HFFc6 (cell line): ENCODE measurements around the gene USP32. TPM values are rescaled to one million over a fixed set of nuclear protein-coding genes. Genes with fewer than 3 reads are reported as not detected.
"Not testable (repeated sequence)": the region's sequence is repeated elsewhere in the genome, so short reads cannot be mapped to it uniquely, and the experiment has no call there.

Experiments used
- DNase-seq: peaks from one replicate; pipeline ENCODE4 v3.0.0-alpha.2; 2018
- H3K27ac Mint-ChIP-seq: 2 replicates; pipeline ENCODE4 v1.8.0; 2020; ENCODE audit warnings: mild to moderate bottlenecking, mixed read lengths
- H3K27me3 Mint-ChIP-seq: 2 replicates; pipeline ENCODE4 v1.8.0; 2021; ENCODE audit warnings: mild to moderate bottlenecking, moderate library complexity, mixed read lengths; ENCODE audit not compliant: insufficient read depth
- H3K36me3 Mint-ChIP-seq: 2 replicates; pipeline ENCODE4 v1.8.0; 2021; ENCODE audit warnings: low read depth, mixed read lengths
- H3K4me1 Mint-ChIP-seq: 2 replicates; pipeline ENCODE4 v1.8.0; 2020; ENCODE audit warnings: low read depth, mixed read lengths
- H3K4me3 Mint-ChIP-seq: 2 replicates; pipeline ENCODE4 v1.8.0; 2020; ENCODE audit warnings: mild to moderate bottlenecking, moderate library complexity, mixed read lengths
- H3K9me3 Mint-ChIP-seq: 2 replicates; pipeline ENCODE4 v1.8.0; 2020; ENCODE audit warnings: mild to moderate bottlenecking, mixed read lengths
- total RNA-seq, 6 experiments: library from RNA; stranded (reverse); fragmentation: NEBNext Ultra II Directional; extraction: Animal tissue kit (Norgen Biotek cat#: 25700); gene quantifications; 2 replicates in 1 of 6; 3 replicates in 5 of 6; pipeline ENCODE4 v1.2.3, GENCODE V29; 2021
- TF ChIP-seq, protein P1 (sequence below): fragments of 200-600 bp; sonication (generic); IDR thresholded peaks from 2 replicates; pipeline ENCODE4 v1.5.0; 2021; ENCODE audit warnings: antibody characterized with exemption, mild to moderate bottlenecking

The USP32 gene
- total RNA-seq, 6 experiments from 2014 or later, result 46.7 to 57.3 (median 51.7) TPM

DNA sequence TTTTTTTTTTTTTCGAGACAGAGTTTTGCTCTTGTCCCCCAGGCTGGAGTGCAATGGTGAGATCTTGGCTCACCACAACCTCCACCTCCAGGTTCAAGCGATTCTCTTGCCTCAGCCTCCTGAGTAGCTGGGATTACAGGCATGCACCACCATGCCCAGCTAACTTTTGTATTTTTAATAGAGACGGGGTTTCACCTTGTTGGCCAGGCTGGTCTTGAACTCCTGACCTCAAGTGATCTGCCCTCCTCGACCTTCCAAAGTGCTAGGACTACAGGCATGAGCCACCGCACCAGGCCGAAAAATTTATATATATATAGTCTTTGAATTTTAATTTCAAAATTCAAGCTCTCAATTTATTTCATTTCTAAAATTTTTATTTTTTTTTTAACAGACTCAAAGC is 36.6 kb upstream of the USP32 start:
- peaks cover 12% of the 10 kb centered on the region for H3K9me3 Mint-ChIP-seq
- DNase-seq, H3K36me3 Mint-ChIP-seq, H3K27ac Mint-ChIP-seq, H3K4me3 Mint-ChIP-seq, H3K4me1 Mint-ChIP-seq: not testable (repeated sequence)
- H3K27me3 Mint-ChIP-seq, result peaks cover 12% of the 10 kb centered on the region

DNA sequence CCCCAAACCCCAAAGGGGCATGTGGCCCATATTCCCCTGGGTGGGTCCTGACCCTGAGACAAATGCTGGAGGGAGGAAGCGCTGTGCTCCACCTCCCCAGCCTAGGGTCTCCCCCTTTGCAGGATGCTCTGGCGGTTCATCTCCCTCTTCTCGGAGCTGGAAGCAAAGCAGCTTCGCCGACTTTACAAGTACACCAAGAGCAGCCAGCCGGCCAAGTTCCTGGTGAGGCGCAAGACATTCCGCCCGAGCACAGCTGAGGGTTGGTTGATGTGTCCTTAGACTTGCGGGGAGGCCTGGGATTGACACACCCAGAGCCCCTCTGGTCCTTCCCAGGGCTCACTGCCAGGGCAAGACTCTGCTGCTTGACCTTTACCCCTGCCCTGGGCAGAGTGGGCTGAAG is 34.7 kb upstream of the USP32 start:
- Mint-ChIP-seq H3K4me1 (no peaks in the 10 kb centered on the region), H3K27me3 (peaks cover 5% of the 10 kb centered on the region), H3K36me3 (no peaks in the 10 kb centered on the region), H3K4me3 (no peak overlapping the region), H3K27ac (no peak overlapping the region), H3K9me3 (no peaks in the 10 kb centered on the region)
- TF ChIP-seq, protein P1, sequence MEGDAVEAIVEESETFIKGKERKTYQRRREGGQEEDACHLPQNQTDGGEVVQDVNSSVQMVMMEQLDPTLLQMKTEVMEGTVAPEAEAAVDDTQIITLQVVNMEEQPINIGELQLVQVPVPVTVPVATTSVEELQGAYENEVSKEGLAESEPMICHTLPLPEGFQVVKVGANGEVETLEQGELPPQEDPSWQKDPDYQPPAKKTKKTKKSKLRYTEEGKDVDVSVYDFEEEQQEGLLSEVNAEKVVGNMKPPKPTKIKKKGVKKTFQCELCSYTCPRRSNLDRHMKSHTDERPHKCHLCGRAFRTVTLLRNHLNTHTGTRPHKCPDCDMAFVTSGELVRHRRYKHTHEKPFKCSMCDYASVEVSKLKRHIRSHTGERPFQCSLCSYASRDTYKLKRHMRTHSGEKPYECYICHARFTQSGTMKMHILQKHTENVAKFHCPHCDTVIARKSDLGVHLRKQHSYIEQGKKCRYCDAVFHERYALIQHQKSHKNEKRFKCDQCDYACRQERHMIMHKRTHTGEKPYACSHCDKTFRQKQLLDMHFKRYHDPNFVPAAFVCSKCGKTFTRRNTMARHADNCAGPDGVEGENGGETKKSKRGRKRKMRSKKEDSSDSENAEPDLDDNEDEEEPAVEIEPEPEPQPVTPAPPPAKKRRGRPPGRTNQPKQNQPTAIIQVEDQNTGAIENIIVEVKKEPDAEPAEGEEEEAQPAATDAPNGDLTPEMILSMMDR, result no peak
- DNase-seq, result no peak

DNA sequence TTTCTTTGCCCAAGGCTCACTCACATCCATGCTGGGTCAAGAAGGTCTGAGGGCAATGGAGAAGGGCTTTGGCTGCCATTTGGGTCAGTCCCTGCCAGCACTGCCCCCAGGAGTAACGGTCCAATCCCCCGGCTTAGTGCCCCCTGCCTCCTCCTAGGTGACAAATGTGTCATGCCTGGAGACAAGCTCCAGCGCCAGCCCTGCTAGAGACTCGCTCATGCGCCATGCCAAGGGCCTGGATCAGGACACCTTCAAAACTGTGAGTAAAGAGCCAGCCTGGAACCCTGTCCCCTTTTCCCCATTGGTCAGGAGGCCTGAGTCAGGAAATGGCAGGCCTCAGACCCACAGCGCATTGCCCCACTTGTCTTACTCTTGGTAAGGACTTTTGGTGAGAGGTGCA is 33.7 kb upstream of the USP32 start:
- TF ChIP-seq, protein P1, result no peak
- Mint-ChIP-seq H3K9me3 (no peaks in the 10 kb centered on the region), H3K27ac (no peak overlapping the region), H3K27me3 (peaks cover 3% of the 10 kb centered on the region), H3K4me3 (no peak overlapping the region), H3K4me1 (peaks cover 6% of the 10 kb centered on the region), H3K36me3 (no peaks in the 10 kb centered on the region)
- DNase-seq, result no peak

DNA sequence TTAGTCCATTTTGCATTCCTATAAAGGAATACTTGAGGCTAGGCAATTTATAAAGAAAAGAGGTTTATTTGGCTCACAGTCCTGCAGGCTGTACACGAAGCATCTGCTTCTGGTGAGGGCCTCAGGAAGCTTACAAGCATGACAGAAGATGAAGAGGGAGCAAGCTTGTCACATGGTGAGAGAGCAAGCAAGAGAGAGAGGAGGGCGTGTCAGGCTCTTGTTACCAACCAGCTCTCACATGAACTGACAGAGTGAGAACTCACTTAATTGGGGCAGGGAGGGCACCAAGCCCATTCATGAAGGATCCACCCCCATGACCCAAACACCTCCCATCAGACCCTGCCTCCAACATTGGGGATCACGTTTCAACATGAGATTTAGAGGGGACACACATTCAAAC is 31.9 kb upstream of the USP32 start:
- H3K36me3 Mint-ChIP-seq, result no peaks in the 10 kb centered on the region
- no peak for DNase-seq
- peaks cover 3% of the 10 kb centered on the region for H3K27me3 Mint-ChIP-seq
- no peak overlapping the region for H3K4me3 Mint-ChIP-seq
- TF ChIP-seq, protein P1, result no peak
- H3K27ac Mint-ChIP-seq, result no peak overlapping the region
- no peaks in the 10 kb centered on the region for H3K9me3 Mint-ChIP-seq
- peaks cover 6% of the 10 kb centered on the region for H3K4me1 Mint-ChIP-seq

DNA sequence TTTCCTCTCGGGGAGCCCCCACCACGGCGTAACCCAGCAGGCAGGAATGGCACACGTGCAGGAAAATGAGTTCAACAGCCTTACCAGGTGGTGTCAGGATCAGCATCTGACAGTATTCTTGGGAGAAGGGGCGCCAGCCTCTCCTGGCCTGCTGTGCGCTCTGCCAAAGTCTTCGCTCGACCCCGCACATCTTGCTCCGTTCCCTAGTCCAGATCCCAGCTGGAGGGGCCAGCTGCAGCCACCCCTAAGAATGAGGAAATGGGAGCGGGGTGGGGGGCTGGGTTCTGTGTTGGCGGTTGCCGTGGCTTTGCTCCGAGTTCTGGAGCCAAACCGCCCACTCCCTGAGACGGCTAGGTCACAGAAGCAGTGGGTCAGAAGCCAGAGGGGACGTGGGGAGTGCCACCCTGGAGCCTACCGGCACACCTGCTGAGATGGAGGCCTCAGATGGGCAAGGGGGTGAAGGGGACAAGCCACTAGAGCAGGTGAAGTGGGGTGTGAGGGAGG is 30.3 kb upstream of the USP32 start, which contains the start of gene CHCT1:
Gene CHCT1 (plus strand): TSS at position 328 of the 504 bp plus-strand sequence. CDS start 104 bp downstream, at position 432.
- Mint-ChIP-seq H3K9me3 (no peaks in the 10 kb centered on the region), H3K4me1 (peaks cover 6% of the 10 kb centered on the region), H3K36me3 (no peaks in the 10 kb centered on the region), H3K4me3 (peak within 1 kb of the TSS; percentile 68; the same call in 1 of the 2 replicates), H3K27ac (no peak within 1 kb of the TSS; the same call in 1 of the 2 replicates), H3K27me3 (peaks cover 2% of the 10 kb centered on the region)
- TF ChIP-seq, protein P1, result no peak
- DNase-seq, result no peak

DNA sequence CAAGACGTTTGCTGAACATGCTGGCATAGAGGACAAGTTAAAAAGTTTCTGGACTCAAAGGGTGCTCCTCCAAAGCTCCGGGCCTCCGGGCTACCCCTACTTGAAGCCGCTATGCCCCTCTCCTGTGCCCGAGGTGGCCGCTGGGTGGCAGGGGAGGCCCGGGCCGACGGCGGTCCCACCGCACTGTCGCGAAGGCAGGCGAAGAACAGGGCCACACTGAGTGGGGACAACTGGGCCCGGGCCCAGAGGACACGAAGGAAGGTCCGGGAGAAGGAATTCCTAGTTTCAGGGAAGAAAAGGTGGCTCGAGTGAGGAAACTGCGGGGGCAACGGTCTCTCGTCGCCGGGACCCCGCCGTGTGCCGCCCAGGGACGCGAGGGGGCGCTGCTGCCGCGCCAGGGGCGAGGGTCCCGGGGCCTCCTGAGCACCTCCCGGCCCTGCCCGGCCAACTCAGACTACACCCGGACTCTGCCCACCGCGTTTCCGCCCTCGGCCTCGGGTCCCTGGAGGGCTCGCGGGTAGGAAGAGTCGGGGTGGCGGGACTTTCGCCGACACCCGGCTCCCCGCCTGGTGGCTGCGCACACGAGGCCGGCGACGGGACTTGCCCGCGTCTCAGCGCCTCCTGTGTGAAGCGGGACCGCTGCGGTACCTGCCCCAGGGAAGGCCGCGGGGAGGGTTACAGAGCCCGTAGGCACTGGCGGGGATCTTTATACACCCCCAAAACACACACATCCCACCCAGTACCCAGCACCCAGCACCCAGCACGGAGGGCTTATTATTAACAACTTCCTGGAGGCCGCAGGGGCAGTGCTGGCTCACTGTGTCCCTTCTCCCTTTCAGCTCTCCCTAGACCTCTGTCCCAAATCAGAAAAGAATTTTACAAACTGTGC is 29.6 kb upstream of the USP32 start:
- no peak for DNase-seq
- peaks cover 2% of the 10 kb centered on the region; the same call in 1 of the 2 replicates for H3K27me3 Mint-ChIP-seq
- no peak overlapping the region; the same call in 1 of the 2 replicates for H3K27ac Mint-ChIP-seq
- peaks cover 6% of the 10 kb centered on the region for H3K4me1 Mint-ChIP-seq
- no peaks in the 10 kb centered on the region for H3K9me3 Mint-ChIP-seq
- peak overlapping the region; percentile 68 for H3K4me3 Mint-ChIP-seq
- TF ChIP-seq, protein P1, result peak; percentile 81
- H3K36me3 Mint-ChIP-seq, result no peaks in the 10 kb centered on the region

DNA sequence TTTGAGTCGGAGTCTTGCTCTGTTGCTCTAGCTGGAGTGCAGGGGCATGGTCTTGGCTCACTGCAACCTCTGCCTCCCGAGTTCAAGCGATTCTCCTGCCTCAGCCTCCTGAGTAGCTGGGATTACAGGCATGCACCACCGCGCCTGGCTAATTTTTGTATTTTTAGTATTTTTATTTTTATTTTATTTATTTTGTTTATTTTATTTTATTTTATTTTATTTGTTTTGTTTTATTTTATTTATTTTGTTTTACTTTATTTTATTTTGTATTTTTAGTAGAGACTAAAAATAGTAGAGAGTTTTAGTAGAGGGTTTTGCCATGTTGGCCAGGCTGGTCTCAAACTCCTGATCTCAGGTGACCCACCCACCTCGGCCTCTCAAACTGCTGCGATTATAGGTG is 27.9 kb upstream of the USP32 start:
- DNase-seq, H3K27ac Mint-ChIP-seq, H3K27me3 Mint-ChIP-seq, H3K36me3 Mint-ChIP-seq, H3K4me1 Mint-ChIP-seq, H3K9me3 Mint-ChIP-seq, H3K4me3 Mint-ChIP-seq: not testable (repeated sequence)

DNA sequence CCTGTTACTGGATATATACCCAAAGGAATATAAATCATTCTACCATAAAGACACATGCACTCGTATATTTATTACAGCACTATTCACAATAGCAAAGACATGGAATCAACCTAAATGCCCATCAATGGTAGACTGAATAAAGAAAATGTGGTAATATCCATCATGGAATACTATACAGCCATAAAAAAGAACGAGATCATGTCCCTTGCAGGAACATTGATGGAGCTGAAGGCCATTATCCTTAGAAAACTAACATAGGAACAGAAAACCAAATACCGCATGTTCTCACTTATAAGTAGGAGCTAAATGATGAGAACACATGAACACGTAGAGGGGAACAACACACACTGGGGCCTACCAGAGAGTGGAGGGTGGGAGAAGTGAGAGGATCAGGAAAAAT is 27.1 kb upstream of the USP32 start:
- H3K9me3 Mint-ChIP-seq, H3K27ac Mint-ChIP-seq, H3K4me1 Mint-ChIP-seq, H3K27me3 Mint-ChIP-seq, DNase-seq, H3K4me3 Mint-ChIP-seq, H3K36me3 Mint-ChIP-seq: not testable (repeated sequence)
